HTERT RPE-1 (cell line): ENCODE results near the gene NOC4L.

ENCODE experiments used
- in situ Hi-C: fragments of 300-500 bp; cut with MboI; formaldehyde crosslinking; loops from 4 replicates; pipeline ENCODE4 v1.14.3; 2020; ENCODE audit warnings: low sequenced_read_pairs

NOC4L gene

DNA sequence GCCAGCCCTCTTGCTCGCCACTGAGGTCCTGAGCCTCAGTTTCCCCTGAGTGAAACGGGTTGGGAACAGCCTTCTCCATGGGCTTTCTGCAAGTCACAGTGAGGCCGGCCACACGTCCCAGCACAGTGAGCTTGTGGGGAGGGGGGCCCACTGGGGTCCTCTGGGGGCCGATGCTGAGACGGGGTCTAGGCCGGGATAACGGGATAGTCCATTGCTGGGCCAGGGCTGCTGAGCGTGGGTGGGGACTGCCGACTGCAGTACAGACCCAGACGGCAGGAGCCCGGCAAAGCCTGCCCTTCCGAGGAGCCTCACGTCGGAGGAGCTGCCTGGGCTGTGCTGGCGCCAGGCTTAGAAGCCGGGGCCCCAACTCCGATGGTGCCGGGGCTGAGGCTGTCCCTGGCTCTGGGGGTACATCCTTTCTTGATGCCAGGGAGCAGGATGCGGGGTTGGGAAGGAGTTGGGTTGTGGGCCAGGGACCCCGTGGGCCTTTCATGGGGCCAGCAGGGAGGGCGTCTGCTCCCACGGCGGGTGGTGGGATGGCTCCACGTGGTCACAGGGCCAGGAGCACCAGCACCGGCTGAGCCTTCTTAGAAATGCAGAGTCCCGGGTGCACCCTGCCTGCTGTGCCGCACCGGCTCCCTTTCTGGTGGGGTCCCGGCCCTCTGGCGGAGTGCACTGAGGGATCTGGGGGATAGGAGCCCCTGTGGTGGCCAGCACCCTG is 24.2 kb downstream of the NOC4L start:
- in situ Hi-C loops: no loop called here

DNA sequence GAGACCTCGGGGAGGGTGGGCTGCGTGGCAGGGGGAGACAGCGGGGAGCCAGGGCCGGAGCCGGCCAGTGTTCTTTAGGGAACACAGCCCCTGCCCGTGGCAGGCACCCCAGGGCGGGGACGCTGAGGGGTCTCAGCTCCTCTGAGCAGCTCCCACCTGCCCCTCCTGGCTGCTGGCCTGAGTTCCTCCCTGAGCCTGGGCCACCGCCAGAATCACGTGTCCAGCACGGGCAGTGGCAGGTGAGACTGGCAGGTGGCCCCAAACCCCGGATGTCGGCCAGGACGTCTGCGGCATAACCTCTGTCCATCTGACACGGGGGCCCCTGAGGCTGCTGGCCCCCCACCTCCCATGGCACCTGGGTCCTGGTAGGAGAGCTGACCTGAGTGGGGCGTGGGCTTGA is 25.1 kb downstream of the NOC4L start:
- in situ Hi-C loops: no loop called here

DNA sequence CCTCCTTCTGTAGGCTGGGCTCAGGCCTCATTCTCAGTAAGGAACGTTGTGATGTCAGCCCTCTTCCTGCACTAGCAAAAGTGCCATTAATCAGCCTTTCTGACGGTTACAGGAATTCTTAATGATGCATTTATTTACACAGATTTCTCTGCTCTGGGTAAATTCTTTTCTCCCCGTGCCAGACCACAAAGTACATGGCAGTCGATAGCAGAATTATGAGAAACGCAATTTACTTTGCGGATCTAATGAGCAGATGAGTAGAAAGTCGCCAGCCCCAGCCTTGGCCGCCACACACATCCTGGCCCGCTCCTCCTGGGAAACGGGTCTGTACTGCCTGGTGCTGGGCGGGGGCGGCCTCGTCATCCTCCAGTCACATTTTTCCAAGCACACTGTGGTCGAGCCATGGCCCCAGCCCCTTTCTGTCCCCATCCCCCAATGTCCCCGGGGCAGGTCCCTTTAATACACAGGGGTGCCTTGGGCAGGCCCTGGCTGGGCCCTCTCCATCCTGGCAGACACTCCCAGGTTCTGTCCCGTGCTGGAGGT is 25.9 kb downstream of the NOC4L start:
- in situ Hi-C loops: no loop called here

GRCh38 chr12:132170637-132171292 is 26.5 kb downstream of the NOC4L start:
- in situ Hi-C loops: no loop called here

DNA sequence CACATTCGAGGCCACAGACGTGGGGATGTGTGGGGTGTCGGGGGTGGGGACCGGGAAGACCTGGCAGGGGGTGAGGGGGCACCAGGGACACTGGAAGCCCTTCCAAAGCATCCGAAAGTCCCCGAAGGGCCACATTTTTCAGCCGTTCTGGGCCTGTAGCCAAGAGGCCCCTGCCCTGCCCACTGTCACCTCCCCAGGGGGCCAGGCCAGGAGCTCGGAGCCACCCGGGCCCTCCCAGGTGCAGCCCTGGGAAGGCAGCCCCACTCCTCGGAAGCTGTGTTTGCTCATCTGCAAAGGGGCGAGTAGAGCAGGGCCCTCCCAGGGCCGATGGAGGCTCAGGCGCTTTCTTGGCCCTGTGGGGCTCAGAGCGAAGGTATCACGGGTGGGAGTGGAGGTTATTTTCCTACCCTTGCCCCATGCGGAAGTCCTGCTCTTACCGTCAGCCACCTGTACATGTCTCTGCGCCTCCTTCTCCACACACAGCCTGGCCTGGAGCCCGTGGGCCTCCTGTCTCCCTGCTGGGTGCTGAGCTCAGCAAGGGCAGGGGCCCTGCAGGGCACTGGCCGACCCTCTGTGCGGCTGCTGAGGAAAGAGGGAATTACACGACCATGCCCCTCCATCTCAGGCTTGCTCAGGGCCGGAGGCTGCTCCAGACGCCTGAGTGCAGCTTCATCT is 27.2 kb downstream of the NOC4L start:
- in situ Hi-C loops: no loop called here

DNA sequence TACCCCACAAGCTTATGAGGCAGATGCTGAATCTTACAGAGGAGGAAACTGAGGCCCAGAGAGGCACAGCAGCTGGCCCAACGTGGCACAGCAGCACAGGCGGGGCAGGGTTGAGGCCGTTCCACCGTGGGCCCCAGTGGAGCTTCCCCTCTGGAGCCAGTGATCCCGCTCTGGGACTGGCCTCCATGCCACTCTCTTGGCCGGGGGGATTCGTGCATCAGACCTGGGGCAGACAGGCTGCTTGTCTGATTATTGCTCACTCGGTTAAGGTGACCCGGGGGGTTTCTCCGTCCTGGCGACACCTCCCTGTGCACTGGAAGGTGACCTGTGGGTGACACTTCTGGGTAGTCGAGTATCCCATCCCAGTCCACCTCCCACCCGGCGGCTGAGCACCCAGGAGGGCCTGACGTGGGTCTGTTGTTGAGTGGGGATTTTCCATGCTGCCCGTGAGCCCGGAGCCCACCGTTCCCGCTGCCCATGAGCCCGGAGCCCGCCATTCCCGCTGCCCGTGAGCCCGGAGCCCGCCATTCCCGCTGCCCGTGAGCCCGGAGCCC is 27.8 kb downstream of the NOC4L start:
- in situ Hi-C loops: no loop called here

DNA sequence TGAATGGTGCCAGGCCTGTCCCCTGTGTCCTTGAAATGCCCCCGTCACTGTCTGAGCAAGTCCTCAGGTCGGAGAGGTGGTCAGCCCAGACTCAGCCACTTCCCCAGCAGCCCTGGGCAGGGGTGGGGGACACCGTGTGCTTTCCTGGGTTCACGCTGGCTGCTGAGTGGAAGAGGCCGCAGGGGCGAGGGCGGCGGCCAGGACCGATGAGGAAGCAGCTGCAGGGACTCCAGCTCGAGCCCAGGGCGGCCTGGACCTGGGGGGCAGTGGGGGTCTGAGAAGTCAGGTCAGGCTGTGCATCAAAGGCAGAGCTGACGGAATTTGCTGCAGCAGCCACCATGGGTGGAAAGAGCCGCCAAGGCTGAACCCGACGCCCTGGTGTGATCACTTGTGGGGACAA is 28.4 kb downstream of the NOC4L start:
- in situ Hi-C loops: no loop called here

DNA sequence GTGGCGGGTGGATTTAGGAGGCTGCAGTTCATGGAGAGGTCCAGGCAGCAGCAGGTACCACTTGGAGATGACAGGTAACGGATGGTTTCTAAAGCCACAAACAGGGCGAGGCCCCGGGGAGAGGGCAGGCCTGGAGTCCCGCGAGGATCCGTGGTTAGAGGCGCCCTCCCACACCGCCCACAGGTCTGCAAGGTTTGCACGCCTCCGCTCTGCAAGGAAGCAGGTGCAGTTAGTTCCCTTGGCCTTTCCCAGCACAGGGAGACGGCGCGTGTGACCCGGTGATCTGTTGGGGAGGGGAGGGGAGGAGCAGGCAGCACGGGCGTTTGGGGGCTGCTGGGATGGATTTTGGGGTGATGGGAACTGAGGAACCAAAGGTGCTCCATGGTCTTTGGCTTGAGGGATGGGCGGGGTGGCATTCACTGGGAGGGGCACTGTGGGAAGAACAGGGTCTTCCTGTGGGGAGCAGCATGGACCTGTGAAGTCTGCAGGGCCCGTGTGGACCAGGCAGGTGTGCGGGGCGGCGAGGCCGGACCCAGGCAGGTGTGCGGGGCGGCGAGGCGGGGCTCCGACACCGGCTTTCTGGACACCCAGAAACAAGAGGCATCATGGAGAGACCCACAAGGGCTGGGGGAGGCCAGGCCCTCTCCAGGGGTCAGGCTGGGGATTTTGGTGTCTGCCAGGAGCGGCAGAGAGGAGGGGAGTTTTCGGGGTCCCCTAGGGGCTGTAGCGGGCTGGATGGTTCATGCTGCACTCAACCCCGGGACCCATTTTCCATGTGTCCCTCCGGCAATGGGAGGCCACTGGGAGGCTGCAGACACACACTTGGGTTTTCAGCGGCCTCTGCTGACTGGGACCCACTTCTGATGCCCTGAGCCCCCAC is 29.1 kb downstream of the NOC4L start:
- in situ Hi-C loops: no loop called here

- in situ Hi-C loops: no loop called here
These were observed 30.0 kb downstream of the NOC4L start for GRCh38 chr12:132174015-132174838.

- in situ Hi-C loops: no loop called here
These were observed 30.7 kb downstream of the NOC4L start for GRCh38 chr12:132174839-132175490.

DNA sequence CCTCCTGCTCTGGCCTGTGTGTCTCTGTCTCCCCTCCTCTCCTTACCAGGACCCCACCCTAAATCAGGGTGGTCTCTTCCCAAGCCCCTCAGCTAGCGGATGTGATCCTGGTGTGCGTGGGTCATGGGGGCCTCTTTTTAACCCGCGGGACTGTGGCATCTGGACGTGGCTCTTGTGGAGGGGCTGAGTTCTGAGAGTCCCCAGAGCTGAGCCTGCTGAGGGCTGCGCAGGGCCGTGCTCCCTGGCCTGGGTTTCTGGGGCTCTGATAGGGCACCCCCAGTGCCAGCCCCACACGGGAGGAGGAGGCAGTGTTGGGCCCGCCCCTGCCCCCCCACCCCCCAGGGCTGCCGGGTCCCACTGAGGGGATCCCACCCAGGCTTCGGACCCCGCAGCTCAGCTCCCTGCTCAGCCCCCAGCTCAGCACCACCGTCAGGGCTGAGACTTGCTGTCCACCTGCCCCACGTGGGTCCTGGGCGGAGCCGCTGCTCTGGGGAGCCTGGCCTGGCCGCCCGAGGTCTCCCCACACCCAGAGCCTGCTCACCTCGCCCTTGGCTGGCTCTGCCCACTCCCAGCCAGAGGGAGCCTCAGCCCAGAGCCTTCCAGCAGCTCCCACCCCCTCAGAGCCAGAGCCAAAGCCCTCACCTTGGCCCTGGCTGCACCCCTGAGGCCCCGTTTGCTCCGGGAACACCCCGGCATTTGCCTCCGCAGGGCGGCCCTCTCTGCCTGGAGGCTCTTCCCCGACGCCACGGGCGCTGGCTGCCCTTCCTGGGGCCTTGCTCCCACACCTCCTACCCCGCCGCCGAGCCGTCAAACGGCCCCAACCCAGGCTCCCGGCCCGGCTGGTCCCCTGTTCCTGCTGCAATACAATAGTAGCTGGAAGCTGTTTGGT is 31.5 kb downstream of the NOC4L start:
- in situ Hi-C loops: no loop called here

- in situ Hi-C loops: no loop called here
These were observed 32.2 kb downstream of the NOC4L start for GRCh38 chr12:132176385-132176919.

- in situ Hi-C loops: no loop called here
These were observed 32.8 kb downstream of the NOC4L start for GRCh38 chr12:132176920-132177551.

DNA sequence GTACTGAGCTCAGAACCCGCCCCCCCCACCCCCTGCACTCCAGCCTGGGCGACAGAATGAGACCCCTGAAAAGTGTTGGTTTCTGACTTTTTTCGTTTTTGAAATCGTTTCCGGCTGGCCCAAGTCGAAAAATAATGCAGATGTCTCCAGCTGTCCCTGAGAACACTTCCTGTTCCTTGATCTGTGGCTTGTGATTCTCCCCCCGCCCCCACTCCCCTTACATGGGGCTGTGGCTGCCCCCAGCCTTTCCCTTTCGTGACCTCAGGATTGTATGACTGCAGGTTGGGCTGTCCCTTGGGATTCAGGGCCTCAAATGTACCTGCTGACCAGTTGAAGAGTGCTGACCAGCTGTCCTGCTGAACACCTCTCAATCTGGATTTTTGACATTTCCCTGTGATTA is 34.1 kb downstream of the NOC4L start:
- in situ Hi-C loops: no loop called here

DNA sequence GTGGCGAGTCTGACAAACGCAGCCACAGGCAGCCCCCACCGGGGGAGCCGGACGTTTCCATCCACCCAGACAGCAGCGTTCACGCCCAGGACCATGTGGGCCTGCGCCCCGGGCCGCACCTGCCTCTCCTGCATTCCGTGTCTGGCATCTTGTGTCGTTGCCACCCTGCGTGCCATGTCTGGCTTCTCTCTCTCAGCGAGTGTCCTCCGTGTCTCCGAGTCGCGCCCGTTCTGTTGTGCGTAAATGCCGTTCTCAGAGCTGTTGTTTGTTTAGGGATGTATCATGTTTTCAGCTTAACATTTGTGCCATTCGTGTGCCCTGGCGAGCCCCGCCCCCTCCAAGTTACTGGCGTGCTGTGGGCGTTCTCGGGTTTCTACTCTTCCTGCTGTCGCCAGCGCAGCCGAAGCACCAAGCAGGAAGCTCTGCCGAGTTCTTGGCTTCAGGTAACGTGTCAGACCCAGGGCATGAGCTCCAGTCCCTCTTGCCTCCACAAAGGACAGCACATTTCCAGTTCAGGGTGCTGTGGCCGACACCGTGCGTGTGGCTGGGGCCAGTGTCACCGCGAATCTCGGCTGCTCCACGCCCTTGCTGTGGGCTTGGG is 34.6 kb downstream of the NOC4L start:
- in situ Hi-C loops: no loop called here

- in situ Hi-C loops: no loop called here
These were observed 35.4 kb downstream of the NOC4L start for GRCh38 chr12:132179431-132180362.
